GM12878 (cell line): ENCODE results near the gene ATP6V0E2.

Experiments used
- BMI1 ChIP-seq: fragments of 450-650 bp; IDR thresholded peaks from 2 replicates; pipeline ENCODE4 v1.6.1; 2016; ENCODE audit warnings: mild to moderate bottlenecking, moderate library complexity, borderline replicate concordance
- HDGF ChIP-seq: fragments of 450-650 bp; IDR thresholded peaks from 2 replicates; pipeline ENCODE4 v1.6.1; 2016; ENCODE audit warnings: antibody characterized with exemption
- MLLT1 ChIP-seq: fragments of 450-650 bp; IDR thresholded peaks from 2 replicates; pipeline ENCODE4 v1.6.1; 2016; ENCODE audit warnings: mild to moderate bottlenecking
- NR2F1 ChIP-seq: fragments of 450-650 bp; conservative IDR thresholded peaks from 2 replicates; pipeline ENCODE4 v1.6.1; 2017; ENCODE audit warnings: mild to moderate bottlenecking
- RCOR1 ChIP-seq: conservative IDR thresholded peaks from 2 replicates; pipeline ENCODE4 v1.6.1; 2012; ENCODE audit warnings: low read depth, low read length, improper control_type of control experiment
- TF ChIP-seq, protein P1 (sequence below), 3 experiments: IDR thresholded peaks in 2 of 3; conservative IDR thresholded peaks in 1 of 3; 2 replicates each; pipeline ENCODE4 v1.5.1; 2011; ENCODE audit warnings: low read depth in 3 of 3, low read length in 3 of 3, mild to moderate bottlenecking in 3 of 3, control low read depth in 2 of 3, moderate library complexity in 2 of 3, inconsistent platforms in 1 of 3, mixed read lengths in 1 of 3; ENCODE audit not compliant: control insufficient read depth in 2 of 3, insufficient read depth in 1 of 3; ENCODE audit errors: extremely low read depth in 1 of 3
- TF ChIP-seq, protein P2 (sequence below): IDR thresholded peaks from 2 replicates; pipeline ENCODE4 v1.6.1; 2012; ENCODE audit warnings: low read depth, low read length, improper control_type of control experiment

GRCh38 chr7:149860821-149861727, 12.7 kb upstream of the ATP6V0E2 start:
- TF ChIP-seq MLLT1, result no peak
- TF ChIP-seq BMI1, result no peak
- TF ChIP-seq, protein P1, sequence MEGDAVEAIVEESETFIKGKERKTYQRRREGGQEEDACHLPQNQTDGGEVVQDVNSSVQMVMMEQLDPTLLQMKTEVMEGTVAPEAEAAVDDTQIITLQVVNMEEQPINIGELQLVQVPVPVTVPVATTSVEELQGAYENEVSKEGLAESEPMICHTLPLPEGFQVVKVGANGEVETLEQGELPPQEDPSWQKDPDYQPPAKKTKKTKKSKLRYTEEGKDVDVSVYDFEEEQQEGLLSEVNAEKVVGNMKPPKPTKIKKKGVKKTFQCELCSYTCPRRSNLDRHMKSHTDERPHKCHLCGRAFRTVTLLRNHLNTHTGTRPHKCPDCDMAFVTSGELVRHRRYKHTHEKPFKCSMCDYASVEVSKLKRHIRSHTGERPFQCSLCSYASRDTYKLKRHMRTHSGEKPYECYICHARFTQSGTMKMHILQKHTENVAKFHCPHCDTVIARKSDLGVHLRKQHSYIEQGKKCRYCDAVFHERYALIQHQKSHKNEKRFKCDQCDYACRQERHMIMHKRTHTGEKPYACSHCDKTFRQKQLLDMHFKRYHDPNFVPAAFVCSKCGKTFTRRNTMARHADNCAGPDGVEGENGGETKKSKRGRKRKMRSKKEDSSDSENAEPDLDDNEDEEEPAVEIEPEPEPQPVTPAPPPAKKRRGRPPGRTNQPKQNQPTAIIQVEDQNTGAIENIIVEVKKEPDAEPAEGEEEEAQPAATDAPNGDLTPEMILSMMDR (IDR thresholded peaks at IDR 0.05 in 2 of 3, conservative IDR thresholded peaks at IDR 0.05 in 1 of 3; ENCODE audit: control insufficient read depth in 2 of 3, extremely low read depth in 1 of 3, insufficient read depth in 1 of 3, low read depth in 3 of 3, low read length in 3 of 3), result peak in 2 of 3 experiments; percentile 15 to 21; a peak in 1 of 6 replicates
- TF ChIP-seq NR2F1, result no peak
- TF ChIP-seq HDGF, result no peak
- no peak for TF ChIP-seq RCOR1
- TF ChIP-seq, protein P2, sequence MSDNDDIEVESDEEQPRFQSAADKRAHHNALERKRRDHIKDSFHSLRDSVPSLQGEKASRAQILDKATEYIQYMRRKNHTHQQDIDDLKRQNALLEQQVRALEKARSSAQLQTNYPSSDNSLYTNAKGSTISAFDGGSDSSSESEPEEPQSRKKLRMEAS, result no peak
